ENCODE results near the gene SNX14.

DNA sequence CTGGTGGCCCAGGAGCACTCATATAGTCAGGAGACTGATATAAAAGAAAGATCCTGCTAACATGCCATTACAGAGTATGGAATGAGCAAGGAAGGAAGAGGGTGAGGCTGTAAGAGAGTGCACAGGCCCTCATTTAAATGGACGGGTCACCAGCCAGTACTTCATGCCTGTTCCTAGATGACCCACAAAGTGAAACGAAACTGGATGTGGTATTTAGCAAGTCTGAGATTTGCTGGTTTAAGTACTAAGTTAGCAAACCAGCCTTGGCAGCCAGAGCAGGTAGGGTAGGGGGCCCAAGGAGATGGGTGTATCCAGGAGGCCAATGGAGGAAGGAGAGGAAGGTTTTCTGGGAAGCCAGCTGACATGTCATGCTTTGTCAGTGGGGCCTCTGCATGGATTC, 127.9 kb downstream of the SNX14 start:
- TF ChIP-seq, protein P1, sequence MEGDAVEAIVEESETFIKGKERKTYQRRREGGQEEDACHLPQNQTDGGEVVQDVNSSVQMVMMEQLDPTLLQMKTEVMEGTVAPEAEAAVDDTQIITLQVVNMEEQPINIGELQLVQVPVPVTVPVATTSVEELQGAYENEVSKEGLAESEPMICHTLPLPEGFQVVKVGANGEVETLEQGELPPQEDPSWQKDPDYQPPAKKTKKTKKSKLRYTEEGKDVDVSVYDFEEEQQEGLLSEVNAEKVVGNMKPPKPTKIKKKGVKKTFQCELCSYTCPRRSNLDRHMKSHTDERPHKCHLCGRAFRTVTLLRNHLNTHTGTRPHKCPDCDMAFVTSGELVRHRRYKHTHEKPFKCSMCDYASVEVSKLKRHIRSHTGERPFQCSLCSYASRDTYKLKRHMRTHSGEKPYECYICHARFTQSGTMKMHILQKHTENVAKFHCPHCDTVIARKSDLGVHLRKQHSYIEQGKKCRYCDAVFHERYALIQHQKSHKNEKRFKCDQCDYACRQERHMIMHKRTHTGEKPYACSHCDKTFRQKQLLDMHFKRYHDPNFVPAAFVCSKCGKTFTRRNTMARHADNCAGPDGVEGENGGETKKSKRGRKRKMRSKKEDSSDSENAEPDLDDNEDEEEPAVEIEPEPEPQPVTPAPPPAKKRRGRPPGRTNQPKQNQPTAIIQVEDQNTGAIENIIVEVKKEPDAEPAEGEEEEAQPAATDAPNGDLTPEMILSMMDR (conservative IDR thresholded peaks at IDR 0.05; ENCODE audit: low read depth, low read length) = no peak
- no peak for TF ChIP-seq EZH2phosphoT487 (IDR thresholded peaks at IDR 0.05; ENCODE audit: borderline replicate concordance, low read length)

All from PC-3 (cell line).